Smooth muscle cell (in vitro differentiated cells): ENCODE data around the gene SEMA6B. TPM values are rescaled to one million over a fixed set of nuclear protein-coding genes. Genes with fewer than 3 reads are reported as not detected.

Experiments
- DNase-seq: peaks from one replicate; lab custom pipeline; 2025; ENCODE audit not compliant: unreplicated experiment; lab: John Stamatoyannopoulos, UW
- H2AFZ ChIP-seq: fragments of 200-600 bp; sonication (generic); 2 replicates; pipeline ENCODE4 v1.6.0; 2016; ENCODE audit warnings: antibody characterized with exemption, low read depth, mild to moderate bottlenecking
- H3F3A ChIP-seq: fragments of 200-600 bp; sonication (generic); 2 replicates; pipeline ENCODE4 v1.6.0; 2017; ENCODE audit warnings: antibody characterized with exemption, low read depth
- H3K27ac ChIP-seq: fragments of 200-600 bp; sonication (generic); 2 replicates; pipeline ENCODE4 v1.5.1; 2016; ENCODE audit warnings: low read depth, mild to moderate bottlenecking
- H3K27me3 ChIP-seq: fragments of 200-600 bp; sonication (generic); 2 replicates; pipeline ENCODE4 v1.6.1; 2016; ENCODE audit warnings: low read depth, mild to moderate bottlenecking
- H3K36me3 ChIP-seq: fragments of 200-600 bp; sonication (generic); 2 replicates; pipeline ENCODE4 v1.5.1; 2016; ENCODE audit warnings: low read depth
- H3K4me1 ChIP-seq: fragments of 200-600 bp; sonication (generic); 2 replicates; pipeline ENCODE4 v1.5.1; 2016; ENCODE audit warnings: low read depth
- H3K4me2 ChIP-seq: fragments of 200-600 bp; sonication (generic); 2 replicates; pipeline ENCODE4 v1.6.0; 2016; ENCODE audit warnings: mild to moderate bottlenecking
- H3K4me3 ChIP-seq: fragments of 200-600 bp; sonication (generic); 2 replicates; pipeline ENCODE4 v1.5.1; 2016; ENCODE audit warnings: mild to moderate bottlenecking
- H3K79me2 ChIP-seq: fragments of 200-600 bp; sonication (generic); 2 replicates; pipeline ENCODE4 v1.6.0; 2016; ENCODE audit warnings: low read depth, mild to moderate bottlenecking
- H3K9ac ChIP-seq: fragments of 200-600 bp; sonication (generic); 2 replicates; pipeline ENCODE4 v1.6.0; 2016; ENCODE audit warnings: low read depth
- H3K9me3 ChIP-seq: fragments of 200-600 bp; sonication (generic); replicated peaks from 2 replicates; pipeline ENCODE4 v1.5.1; 2016; ENCODE audit warnings: low read depth
- H4K20me1 ChIP-seq: fragments of 200-600 bp; sonication (generic); 2 replicates; pipeline ENCODE4 v1.6.0; 2016; ENCODE audit warnings: low read depth
- WGBS: methylation state at CpG from one replicate; pipeline ENCODE4 v1.1.7; 2016; ENCODE audit warnings: low lambda C conversion rate; 5-methylcytosine and 5-hydroxymethylcytosine counted together
- polyA plus RNA-seq: library from polyadenylated mRNA; unstranded; fragments of >200 nt; fragmentation: Nextera tagmentation; extraction: Ambion mirVana; gene quantifications from 2 replicates; pipeline ENCODE4 v1.2.1, GENCODE V29; 2016
- total RNA-seq: library from RNA; depleted of rRNA; stranded (reverse); fragments of >200 nt; gene quantifications from 2 replicates; pipeline ENCODE4 v1.2.3, GENCODE V29; 2014
- TF ChIP-seq, protein P1 (sequence below): fragments of 200-600 bp; sonication (generic); IDR thresholded peaks from 2 replicates; pipeline ENCODE4 v1.5.1; 2017; ENCODE audit warnings: borderline replicate concordance, mild to moderate bottlenecking, antibody characterized with exemption; ENCODE audit not compliant: insufficient read depth, poor library complexity, severe bottlenecking

The SEMA6B gene
- total and polyA plus RNA-seq, 2 experiments from 2014 or later: 0.63 to 1.9 TPM

DNA sequence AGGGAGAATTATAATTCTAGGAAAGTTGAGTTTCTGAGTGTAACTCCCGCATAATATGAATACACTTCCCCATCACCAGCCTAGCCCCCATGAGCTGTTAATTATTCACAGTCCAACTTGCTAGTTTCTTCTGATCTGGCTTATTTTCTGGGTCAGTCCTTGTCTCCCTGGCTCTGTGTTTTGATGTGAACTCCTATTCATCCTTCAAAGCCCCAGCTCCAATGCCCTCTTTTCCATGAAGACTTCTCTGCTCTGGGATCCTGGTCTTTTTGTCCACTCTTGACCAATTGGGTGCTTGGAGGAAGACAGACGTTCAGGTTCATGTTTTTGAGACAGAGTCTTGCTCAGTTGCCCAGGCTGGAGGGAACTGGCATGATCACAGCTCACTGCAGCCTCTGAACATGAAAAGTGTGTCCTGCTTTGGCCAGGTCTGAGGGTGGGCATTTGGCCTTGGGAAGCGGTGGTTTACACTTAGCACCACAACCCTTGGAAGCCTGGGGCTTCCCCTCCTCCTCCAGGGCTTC, 20.3 kb downstream of the SEMA6B start:
- no peaks in the 10 kb centered on the region for H3F3A ChIP-seq
- no peak for DNase-seq
- H3K9me3 ChIP-seq: peaks cover 2% of the 10 kb centered on the region
- TF ChIP-seq, protein P1, sequence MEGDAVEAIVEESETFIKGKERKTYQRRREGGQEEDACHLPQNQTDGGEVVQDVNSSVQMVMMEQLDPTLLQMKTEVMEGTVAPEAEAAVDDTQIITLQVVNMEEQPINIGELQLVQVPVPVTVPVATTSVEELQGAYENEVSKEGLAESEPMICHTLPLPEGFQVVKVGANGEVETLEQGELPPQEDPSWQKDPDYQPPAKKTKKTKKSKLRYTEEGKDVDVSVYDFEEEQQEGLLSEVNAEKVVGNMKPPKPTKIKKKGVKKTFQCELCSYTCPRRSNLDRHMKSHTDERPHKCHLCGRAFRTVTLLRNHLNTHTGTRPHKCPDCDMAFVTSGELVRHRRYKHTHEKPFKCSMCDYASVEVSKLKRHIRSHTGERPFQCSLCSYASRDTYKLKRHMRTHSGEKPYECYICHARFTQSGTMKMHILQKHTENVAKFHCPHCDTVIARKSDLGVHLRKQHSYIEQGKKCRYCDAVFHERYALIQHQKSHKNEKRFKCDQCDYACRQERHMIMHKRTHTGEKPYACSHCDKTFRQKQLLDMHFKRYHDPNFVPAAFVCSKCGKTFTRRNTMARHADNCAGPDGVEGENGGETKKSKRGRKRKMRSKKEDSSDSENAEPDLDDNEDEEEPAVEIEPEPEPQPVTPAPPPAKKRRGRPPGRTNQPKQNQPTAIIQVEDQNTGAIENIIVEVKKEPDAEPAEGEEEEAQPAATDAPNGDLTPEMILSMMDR: no peak
- H4K20me1 ChIP-seq: no peaks in the 10 kb centered on the region
- H3K36me3 ChIP-seq: no peaks in the 10 kb centered on the region
- no peak overlapping the region for H2AFZ ChIP-seq
- no peak overlapping the region for H3K4me3 ChIP-seq
- no peak overlapping the region for H3K4me2 ChIP-seq
- H3K27me3 ChIP-seq: peaks cover 16% of the 10 kb centered on the region
- H3K27ac ChIP-seq: no peak overlapping the region
- no peak overlapping the region for H3K9ac ChIP-seq
- H3K4me1 ChIP-seq: no peaks in the 10 kb centered on the region
- H3K79me2 ChIP-seq: no peaks in the 10 kb centered on the region
- 93% methylated on average over 3 of the region's 3 CpGs for WGBS

- Histone ChIP-seq H3K9ac (no peak overlapping the region), H3K9me3 (peaks cover 2% of the 10 kb centered on the region), H3K27me3 (peaks cover 20% of the 10 kb centered on the region), H3K4me1 (no peaks in the 10 kb centered on the region), H3K4me2 (no peak overlapping the region), H3K36me3 (no peaks in the 10 kb centered on the region), H3K27ac (no peak overlapping the region), H4K20me1 (no peaks in the 10 kb centered on the region), H2AFZ (no peak overlapping the region), H3K4me3 (no peak overlapping the region), H3K79me2 (no peaks in the 10 kb centered on the region), H3F3A (no peaks in the 10 kb centered on the region)
- WGBS: 96% methylated on average over 13 of the region's 13 CpGs
- TF ChIP-seq, protein P1: no peak
- no peak for DNase-seq
These were observed 20.9 kb downstream of the SEMA6B start for GRCh38 chr19:4538601-4538954.

- H2AFZ ChIP-seq: no peak overlapping the region
- TF ChIP-seq, protein P1: no peak
- no peaks in the 10 kb centered on the region for H3K79me2 ChIP-seq
- no peaks in the 10 kb centered on the region for H4K20me1 ChIP-seq
- H3K36me3 ChIP-seq: no peaks in the 10 kb centered on the region
- no peak overlapping the region for H3K4me3 ChIP-seq
- H3K9me3 ChIP-seq: peaks cover 2% of the 10 kb centered on the region
- DNase-seq: no peak
- no peak overlapping the region for H3K27ac ChIP-seq
- 87% methylated on average over 27 of the region's 27 CpGs for WGBS
- H3K9ac ChIP-seq: no peak overlapping the region
- no peak overlapping the region for H3K4me2 ChIP-seq
- no peaks in the 10 kb centered on the region for H3K4me1 ChIP-seq
- H3K27me3 ChIP-seq: peaks cover 22% of the 10 kb centered on the region
- no peaks in the 10 kb centered on the region for H3F3A ChIP-seq
These were observed 21.4 kb downstream of the SEMA6B start for GRCh38 chr19:4537953-4538600.

DNA sequence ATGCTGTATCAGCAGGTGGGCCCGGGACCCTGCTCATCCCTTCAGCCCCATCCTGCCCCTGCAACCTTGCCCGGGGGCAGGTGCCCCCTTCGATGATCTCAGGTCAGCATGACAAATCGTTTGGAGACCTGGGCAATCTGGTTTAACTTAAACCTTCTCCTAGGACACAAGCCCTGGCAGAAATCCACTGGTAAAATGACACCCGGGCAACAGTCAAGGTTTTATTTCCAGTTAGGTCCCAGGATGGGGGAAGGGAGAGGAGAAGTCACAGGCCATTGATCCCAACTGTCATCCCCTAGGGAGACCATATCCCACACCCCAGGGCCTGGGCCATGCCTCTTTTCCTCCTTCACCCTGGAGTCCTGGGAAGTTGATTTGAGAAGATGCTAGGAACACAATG, 22.7 kb downstream of the SEMA6B start:
- H2AFZ ChIP-seq: no peak overlapping the region
- no peak overlapping the region for H3K9ac ChIP-seq
- H3K27ac ChIP-seq: no peak overlapping the region
- TF ChIP-seq, protein P1: no peak
- H3K27me3 ChIP-seq: peaks cover 22% of the 10 kb centered on the region
- WGBS: 75% methylated on average over 5 of the region's 5 CpGs
- H3K79me2 ChIP-seq: no peaks in the 10 kb centered on the region
- H3K9me3 ChIP-seq: peaks cover 2% of the 10 kb centered on the region
- H3F3A ChIP-seq: no peaks in the 10 kb centered on the region
- no peak for DNase-seq
- H3K4me3 ChIP-seq: no peak overlapping the region
- H3K36me3 ChIP-seq: no peaks in the 10 kb centered on the region
- H3K4me1 ChIP-seq: no peaks in the 10 kb centered on the region
- H4K20me1 ChIP-seq: no peaks in the 10 kb centered on the region
- H3K4me2 ChIP-seq: no peak overlapping the region
